Measurements from ENCODE around the gene ERC1. TPM values are rescaled to one million over a fixed set of nuclear protein-coding genes. Genes with fewer than 3 reads are reported as not detected.

The ERC1 gene
- total RNA-seq, 4 donors from 2014 or later = 50.0 to 88.1 (median 59.7) TPM

- H3K4me3 ChIP-seq = peak overlapping the region; percentile 23 to 54 (median 45)
- WGBS = 33% methylated on average over 6 of the region's 6 CpGs
- peaks cover 4 to 35% (median 20%) of the 10 kb centered on the region in 4 donors for H3K4me1 ChIP-seq
- H3K9me3 ChIP-seq = no peaks in the 10 kb centered on the region
- no peaks in the 10 kb centered on the region for H3K27me3 ChIP-seq
- intact Hi-C loops (cut with DNase I) = no loop called here
- H3K27ac ChIP-seq (replicated peaks in 1 of 4) = peak overlapping the region; percentile 65 to 81 (median 80)
- peaks cover 0 to 21% (median 7%) of the 10 kb centered on the region in 4 donors for H3K36me3 ChIP-seq
- TF ChIP-seq EP300 (IDR thresholded peaks at IDR 0.05) = no peak
- TF ChIP-seq POLR2AphosphoS5 (IDR thresholded peaks at IDR 0.05) = no peak
- TF ChIP-seq, protein P1, sequence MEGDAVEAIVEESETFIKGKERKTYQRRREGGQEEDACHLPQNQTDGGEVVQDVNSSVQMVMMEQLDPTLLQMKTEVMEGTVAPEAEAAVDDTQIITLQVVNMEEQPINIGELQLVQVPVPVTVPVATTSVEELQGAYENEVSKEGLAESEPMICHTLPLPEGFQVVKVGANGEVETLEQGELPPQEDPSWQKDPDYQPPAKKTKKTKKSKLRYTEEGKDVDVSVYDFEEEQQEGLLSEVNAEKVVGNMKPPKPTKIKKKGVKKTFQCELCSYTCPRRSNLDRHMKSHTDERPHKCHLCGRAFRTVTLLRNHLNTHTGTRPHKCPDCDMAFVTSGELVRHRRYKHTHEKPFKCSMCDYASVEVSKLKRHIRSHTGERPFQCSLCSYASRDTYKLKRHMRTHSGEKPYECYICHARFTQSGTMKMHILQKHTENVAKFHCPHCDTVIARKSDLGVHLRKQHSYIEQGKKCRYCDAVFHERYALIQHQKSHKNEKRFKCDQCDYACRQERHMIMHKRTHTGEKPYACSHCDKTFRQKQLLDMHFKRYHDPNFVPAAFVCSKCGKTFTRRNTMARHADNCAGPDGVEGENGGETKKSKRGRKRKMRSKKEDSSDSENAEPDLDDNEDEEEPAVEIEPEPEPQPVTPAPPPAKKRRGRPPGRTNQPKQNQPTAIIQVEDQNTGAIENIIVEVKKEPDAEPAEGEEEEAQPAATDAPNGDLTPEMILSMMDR (IDR thresholded peaks at IDR 0.05) = no peak
- no peak for TF ChIP-seq POLR2A (IDR thresholded peaks at IDR 0.05; ENCODE audit: low read depth)
- DNase-seq (ENCODE audit: extremely low spot score) = no peak
Measured at GRCh38 chr12:1444142-1444516, 453.1 kb downstream of the ERC1 start.

DNA sequence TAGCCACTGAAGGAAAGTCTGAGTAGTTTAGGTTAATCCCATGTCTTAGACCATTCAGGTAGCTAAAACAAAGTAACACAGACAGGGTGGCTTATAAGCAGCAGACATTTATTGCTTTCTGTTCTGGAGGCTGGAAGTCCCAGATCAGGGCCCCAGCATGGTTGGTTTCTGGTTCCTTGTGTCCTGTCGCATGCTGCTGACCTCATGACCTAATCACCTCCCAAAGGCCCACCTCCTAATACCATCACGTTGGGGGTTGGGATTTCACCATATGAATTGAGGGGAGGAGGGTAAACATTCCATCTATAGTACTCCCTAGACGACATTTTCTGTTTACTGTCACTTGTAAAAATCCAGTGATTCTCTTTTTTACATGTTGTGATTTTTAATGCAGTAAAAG lies 454.8 kb downstream of the ERC1 start:
- Histone ChIP-seq H3K4me3 (no peak overlapping the region), H3K27me3 (no peaks in the 10 kb centered on the region), H3K9me3 (no peaks in the 10 kb centered on the region), H3K4me1 (peaks cover 0 to 35% (median 20%) of the 10 kb centered on the region in 4 donors), H3K27ac (replicated peaks in 1 of 4) (peak overlapping the region in 1 of 4 donors; percentile 28), H3K36me3 (peaks cover 0 to 21% (median 11%) of the 10 kb centered on the region in 4 donors)
- intact Hi-C loops (cut with DNase I) = no loop called here
- TF ChIP-seq POLR2A (IDR thresholded peaks at IDR 0.05; ENCODE audit: low read depth) (no peak), POLR2AphosphoS5 (IDR thresholded peaks at IDR 0.05) (no peak), EP300 (IDR thresholded peaks at IDR 0.05) (no peak)
- 48% methylated on average over 3 of the region's 3 CpGs for WGBS
- no peak for DNase-seq (ENCODE audit: extremely low spot score)

- Histone ChIP-seq H3K4me1 (peaks cover 0 to 29% (median 17%) of the 10 kb centered on the region in 4 donors), H3K4me3 (no peak overlapping the region), H3K27me3 (no peaks in the 10 kb centered on the region), H3K9me3 (no peaks in the 10 kb centered on the region), H3K36me3 (peaks cover 0 to 22% (median 13%) of the 10 kb centered on the region in 4 donors), H3K27ac (replicated peaks in 1 of 4) (no peak overlapping the region)
- TF ChIP-seq, protein P1 (IDR thresholded peaks at IDR 0.05) = no peak
- no peak for TF ChIP-seq POLR2A (IDR thresholded peaks at IDR 0.05; ENCODE audit: low read depth)
- no peak for TF ChIP-seq EP300 (IDR thresholded peaks at IDR 0.05)
- TF ChIP-seq POLR2AphosphoS5 (IDR thresholded peaks at IDR 0.05) = no peak
- DNase-seq (ENCODE audit: extremely low spot score) = no peak
- intact Hi-C loops (cut with DNase I) = no loop called here
- 92% methylated on average over 4 of the region's 4 CpGs for WGBS
Measured at GRCh38 chr12:1448336-1448735, 457.3 kb downstream of the ERC1 start.

GRCh38 chr12:1453810-1454209 lies 462.8 kb downstream of the ERC1 start:
- Histone ChIP-seq H3K4me1 (peaks cover 0 to 6% (median 2%) of the 10 kb centered on the region in 4 donors), H3K9me3 (no peaks in the 10 kb centered on the region), H3K27me3 (no peaks in the 10 kb centered on the region), H3K4me3 (no peak overlapping the region), H3K27ac (replicated peaks in 1 of 4) (no peak overlapping the region), H3K36me3 (peaks cover 0 to 20% (median 3%) of the 10 kb centered on the region in 4 donors)
- peak; percentile 17 for DNase-seq (ENCODE audit: extremely low spot score)
- TF ChIP-seq, protein P1 (IDR thresholded peaks at IDR 0.05) = no peak
- no peak for TF ChIP-seq POLR2A (IDR thresholded peaks at IDR 0.05; ENCODE audit: low read depth)
- no peak for TF ChIP-seq POLR2AphosphoS5 (IDR thresholded peaks at IDR 0.05)
- no peak for TF ChIP-seq EP300 (IDR thresholded peaks at IDR 0.05)
- intact Hi-C loops (cut with DNase I) = no loop called here
- 80% methylated on average over 4 of the region's 6 CpGs for WGBS

DNA sequence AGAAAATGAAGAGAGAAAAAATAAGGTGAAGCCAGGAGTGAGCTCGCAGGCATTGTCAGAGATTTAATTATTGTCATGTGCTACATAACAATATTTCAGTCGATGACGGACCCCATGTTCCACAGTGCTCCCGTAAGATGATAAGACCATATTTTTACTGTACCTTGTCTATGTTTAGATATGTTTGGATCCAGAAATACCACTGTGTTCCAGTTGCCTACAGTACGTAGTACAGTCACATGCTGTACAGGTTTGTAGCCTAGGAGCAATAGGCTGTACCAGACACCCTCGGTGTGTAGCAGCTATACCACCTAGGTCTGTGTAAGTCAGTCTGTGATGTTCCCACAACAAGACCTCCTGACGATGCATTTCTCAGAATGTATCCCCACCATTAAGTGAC lies 465.9 kb downstream of the ERC1 start:
- no peaks in the 10 kb centered on the region for H3K9me3 ChIP-seq
- H3K4me1 ChIP-seq = peaks cover 0 to 6% (median 2%) of the 10 kb centered on the region in 4 donors
- intact Hi-C loops (cut with DNase I) = no loop called here
- 90% methylated on average over 7 of the region's 7 CpGs for WGBS
- TF ChIP-seq, protein P1 (IDR thresholded peaks at IDR 0.05) = no peak
- no peak for TF ChIP-seq POLR2A (IDR thresholded peaks at IDR 0.05; ENCODE audit: low read depth)
- no peak for TF ChIP-seq POLR2AphosphoS5 (IDR thresholded peaks at IDR 0.05)
- TF ChIP-seq EP300 (IDR thresholded peaks at IDR 0.05) = no peak
- DNase-seq (ENCODE audit: extremely low spot score) = no peak
- H3K4me3 ChIP-seq = no peak overlapping the region
- peaks cover 0 to 5% (median 2%) of the 10 kb centered on the region in 4 donors for H3K36me3 ChIP-seq
- H3K27me3 ChIP-seq = no peaks in the 10 kb centered on the region
- no peak overlapping the region for H3K27ac ChIP-seq (replicated peaks in 1 of 4)

Data from esophagus muscularis mucosa (tissue), 4 donors.